Suprapubic skin (tissue), 4 donors: ENCODE measurements around the gene FITM2.

ENCODE experiments used
- EP300 ChIP-seq: sonication (generic); formaldehyde crosslinking; IDR thresholded peaks from one replicate; pipeline ENCODE4 v1.6.1; 2017; ENCODE audit warnings: antibody characterized with exemption
- POLR2A ChIP-seq, 2 donors: fragments of 450-650 bp; IDR thresholded peaks; one replicate each; pipeline ENCODE4 v1.6.1; 2017; ENCODE audit warnings: antibody characterized with exemption in 2 of 2, mild to moderate bottlenecking in 2 of 2, moderate library complexity in 2 of 2
- POLR2AphosphoS5 ChIP-seq, 3 donors: sonication (generic); formaldehyde crosslinking; IDR thresholded peaks; one replicate each; pipeline ENCODE4 v1.6.1; 2017; ENCODE audit warnings: antibody characterized with exemption in 3 of 3
- TF ChIP-seq, protein P1 (sequence below), 2 donors: fragments of 200-600 bp in 1 of 2; fragments of 450-650 bp in 1 of 2; sonication (generic) in 1 of 2; IDR thresholded peaks; one replicate each; pipeline ENCODE4 v1.5.1; 2016 to 2019; ENCODE audit warnings: antibody characterized with exemption in 2 of 2, mild to moderate bottlenecking in 1 of 2, moderate library complexity in 1 of 2

DNA sequence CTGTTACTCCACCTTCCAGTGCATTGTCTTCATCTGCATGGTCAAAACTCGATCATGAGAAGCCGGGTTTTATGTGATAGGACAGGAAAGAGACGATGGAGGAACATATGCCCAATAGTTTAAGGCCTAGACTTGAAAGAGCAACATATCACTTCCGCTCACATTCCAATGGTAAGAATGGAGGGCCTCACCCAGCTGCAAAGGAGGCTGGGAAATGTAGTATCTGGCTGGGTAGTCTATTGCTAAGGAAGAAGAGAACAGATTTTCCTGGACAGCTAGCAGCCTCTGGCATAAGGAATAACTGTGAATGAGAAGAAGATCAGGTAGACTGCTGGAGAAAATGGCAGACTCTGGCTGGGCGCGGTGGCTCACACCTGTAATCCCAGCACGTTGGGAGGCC is 19.2 kb downstream of the FITM2 start:
- TF ChIP-seq, protein P1, sequence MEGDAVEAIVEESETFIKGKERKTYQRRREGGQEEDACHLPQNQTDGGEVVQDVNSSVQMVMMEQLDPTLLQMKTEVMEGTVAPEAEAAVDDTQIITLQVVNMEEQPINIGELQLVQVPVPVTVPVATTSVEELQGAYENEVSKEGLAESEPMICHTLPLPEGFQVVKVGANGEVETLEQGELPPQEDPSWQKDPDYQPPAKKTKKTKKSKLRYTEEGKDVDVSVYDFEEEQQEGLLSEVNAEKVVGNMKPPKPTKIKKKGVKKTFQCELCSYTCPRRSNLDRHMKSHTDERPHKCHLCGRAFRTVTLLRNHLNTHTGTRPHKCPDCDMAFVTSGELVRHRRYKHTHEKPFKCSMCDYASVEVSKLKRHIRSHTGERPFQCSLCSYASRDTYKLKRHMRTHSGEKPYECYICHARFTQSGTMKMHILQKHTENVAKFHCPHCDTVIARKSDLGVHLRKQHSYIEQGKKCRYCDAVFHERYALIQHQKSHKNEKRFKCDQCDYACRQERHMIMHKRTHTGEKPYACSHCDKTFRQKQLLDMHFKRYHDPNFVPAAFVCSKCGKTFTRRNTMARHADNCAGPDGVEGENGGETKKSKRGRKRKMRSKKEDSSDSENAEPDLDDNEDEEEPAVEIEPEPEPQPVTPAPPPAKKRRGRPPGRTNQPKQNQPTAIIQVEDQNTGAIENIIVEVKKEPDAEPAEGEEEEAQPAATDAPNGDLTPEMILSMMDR (IDR thresholded peaks at IDR 0.05): no peak
- TF ChIP-seq POLR2A (IDR thresholded peaks at IDR 0.05): no peak
- no peak for TF ChIP-seq EP300
- TF ChIP-seq POLR2AphosphoS5 (IDR thresholded peaks at IDR 0.05): no peak
